HUES48 (cell line): ENCODE measurements around the gene NIT1.

Source experiments
- H3K27ac ChIP-seq: one replicate; pipeline ENCODE4 v1.7.0; 2013; ENCODE audit warnings: low read depth, low read length, inconsistent platforms
- H3K27me3 ChIP-seq: 2 replicates; pipeline ENCODE4 v1.6.1; 2013; ENCODE audit warnings: mild to moderate bottlenecking, low read length; ENCODE audit not compliant: control insufficient read depth, insufficient read depth
- H3K36me3 ChIP-seq: 2 replicates; pipeline ENCODE4 v1.6.1; 2013; ENCODE audit warnings: low read length; ENCODE audit not compliant: control insufficient read depth, insufficient read depth
- H3K4me1 ChIP-seq: 2 replicates; pipeline ENCODE4 v1.6.1; 2013; ENCODE audit warnings: mild to moderate bottlenecking, low read length; ENCODE audit not compliant: control insufficient read depth, insufficient read depth
- H3K4me3 ChIP-seq: 2 replicates; pipeline ENCODE4 v1.5.1; 2013; ENCODE audit warnings: mild to moderate bottlenecking, low read depth, low read length
- H3K9ac ChIP-seq: 2 replicates; pipeline ENCODE4 v1.6.1; 2013; ENCODE audit warnings: mild to moderate bottlenecking, low read depth, low read length, moderate library complexity
- H3K9me3 ChIP-seq: 2 replicates; pipeline ENCODE4 v1.6.1; 2013; ENCODE audit warnings: low read length; ENCODE audit not compliant: control insufficient read depth, insufficient read depth

The NIT1 gene

GRCh38 chr1:161159087-161159912, 41.4 kb downstream of the NIT1 start, which contains the start of gene USP21:
Gene USP21 (plus strand): TSS chr1:161159500. CDS start chr1:161160641, 1,141 bp downstream.
- peak within 1 kb of the TSS; percentile 75 for H3K9ac ChIP-seq
- H3K36me3 ChIP-seq: peaks cover 49% of the 10 kb centered on the region
- H3K9me3 ChIP-seq: no peaks in the 10 kb centered on the region
- H3K4me1 ChIP-seq: peaks cover 3% of the 10 kb centered on the region; the same call in 1 of the 2 replicates
- peak within 1 kb of the TSS; percentile 78 for H3K4me3 ChIP-seq
- H3K27me3 ChIP-seq: no peaks in the 10 kb centered on the region
- peak within 1 kb of the TSS; percentile 83 for H3K27ac ChIP-seq

DNA sequence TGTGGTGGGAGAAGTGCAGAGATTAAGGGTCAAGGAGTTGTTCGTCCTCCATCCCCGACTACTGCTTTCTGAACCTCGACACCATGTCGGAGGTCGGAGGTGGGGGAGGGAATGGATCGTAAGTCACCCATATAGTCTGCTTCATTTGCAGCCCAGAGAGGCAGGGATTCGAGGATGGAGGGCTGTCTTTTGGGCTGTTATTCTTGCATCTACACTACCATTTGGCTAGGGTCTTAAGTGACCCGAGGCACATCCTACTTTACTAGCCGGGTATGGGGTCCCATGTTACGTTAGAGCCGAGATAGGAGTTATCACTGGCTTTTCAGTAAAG, 42.0 kb downstream of the NIT1 start:
- H3K27ac ChIP-seq: peak overlapping the region; percentile 83
- peak overlapping the region; percentile 75 for H3K9ac ChIP-seq
- peak overlapping the region; percentile 78 for H3K4me3 ChIP-seq
- H3K9me3 ChIP-seq: no peaks in the 10 kb centered on the region
- peaks cover 3% of the 10 kb centered on the region; the same call in 1 of the 2 replicates for H3K4me1 ChIP-seq
- H3K36me3 ChIP-seq: peaks cover 53% of the 10 kb centered on the region
- no peaks in the 10 kb centered on the region for H3K27me3 ChIP-seq

GRCh38 chr1:161160671-161161145, 42.8 kb downstream of the NIT1 start:
- Histone ChIP-seq H3K9me3 (no peaks in the 10 kb centered on the region), H3K4me1 (peaks cover 3% of the 10 kb centered on the region; the same call in 1 of the 2 replicates), H3K36me3 (peaks cover 53% of the 10 kb centered on the region), H3K4me3 (no peak overlapping the region), H3K9ac (no peak overlapping the region), H3K27ac (no peak overlapping the region), H3K27me3 (no peaks in the 10 kb centered on the region)

DNA sequence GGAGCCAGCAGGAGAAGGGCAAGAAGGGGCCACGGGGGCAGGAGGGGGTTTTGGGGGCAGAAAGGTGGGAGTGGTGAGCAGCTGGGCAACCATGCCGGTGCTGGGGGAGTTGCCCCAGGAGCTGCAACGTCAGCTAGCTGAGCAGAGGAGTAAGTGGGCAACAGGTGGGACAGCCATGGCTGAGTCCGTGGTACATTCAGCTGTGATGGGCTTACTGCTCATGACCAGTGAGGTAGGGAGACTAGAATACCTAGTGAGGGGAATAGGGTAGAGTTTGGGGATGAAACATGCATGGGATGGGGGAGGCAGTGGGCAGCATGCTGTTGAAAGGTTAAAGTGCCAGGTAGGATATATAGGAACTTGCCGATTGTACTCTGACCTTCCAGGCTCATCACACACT, 43.7 kb downstream of the NIT1 start:
- Histone ChIP-seq H3K4me3 (no peak overlapping the region), H3K4me1 (peaks cover 3% of the 10 kb centered on the region; the same call in 1 of the 2 replicates), H3K9ac (no peak overlapping the region), H3K27ac (no peak overlapping the region), H3K9me3 (no peaks in the 10 kb centered on the region), H3K27me3 (no peaks in the 10 kb centered on the region), H3K36me3 (peaks cover 53% of the 10 kb centered on the region)

GRCh38 chr1:161162052-161162451, 44.1 kb downstream of the NIT1 start:
- Histone ChIP-seq H3K27ac (no peak overlapping the region), H3K4me1 (peaks cover 3% of the 10 kb centered on the region; the same call in 1 of the 2 replicates), H3K9me3 (no peaks in the 10 kb centered on the region), H3K27me3 (no peaks in the 10 kb centered on the region), H3K9ac (no peak overlapping the region), H3K4me3 (no peak overlapping the region), H3K36me3 (peaks cover 50% of the 10 kb centered on the region)

DNA sequence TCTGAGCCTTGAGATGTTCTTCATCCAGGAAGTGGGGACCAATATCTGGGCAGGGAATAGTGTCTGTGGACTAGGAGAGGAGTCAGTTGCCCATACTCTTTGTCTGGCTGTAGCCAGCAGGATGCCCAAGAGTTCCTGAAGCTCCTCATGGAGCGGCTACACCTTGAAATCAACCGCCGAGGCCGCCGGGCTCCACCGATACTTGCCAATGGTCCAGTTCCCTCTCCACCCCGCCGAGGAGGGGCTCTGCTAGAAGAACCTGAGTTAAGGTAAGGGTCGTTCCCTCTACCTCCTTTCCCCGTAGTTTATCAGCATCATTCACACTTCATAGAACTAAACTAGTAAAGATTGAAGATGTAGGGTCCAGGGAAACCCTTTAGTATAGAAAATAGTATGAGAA, 44.9 kb downstream of the NIT1 start:
- Histone ChIP-seq H3K4me3 (no peak overlapping the region), H3K27me3 (no peaks in the 10 kb centered on the region), H3K9me3 (no peaks in the 10 kb centered on the region), H3K4me1 (peaks cover 3% of the 10 kb centered on the region; the same call in 1 of the 2 replicates), H3K9ac (no peak overlapping the region), H3K27ac (no peak overlapping the region), H3K36me3 (peaks cover 42% of the 10 kb centered on the region)

DNA sequence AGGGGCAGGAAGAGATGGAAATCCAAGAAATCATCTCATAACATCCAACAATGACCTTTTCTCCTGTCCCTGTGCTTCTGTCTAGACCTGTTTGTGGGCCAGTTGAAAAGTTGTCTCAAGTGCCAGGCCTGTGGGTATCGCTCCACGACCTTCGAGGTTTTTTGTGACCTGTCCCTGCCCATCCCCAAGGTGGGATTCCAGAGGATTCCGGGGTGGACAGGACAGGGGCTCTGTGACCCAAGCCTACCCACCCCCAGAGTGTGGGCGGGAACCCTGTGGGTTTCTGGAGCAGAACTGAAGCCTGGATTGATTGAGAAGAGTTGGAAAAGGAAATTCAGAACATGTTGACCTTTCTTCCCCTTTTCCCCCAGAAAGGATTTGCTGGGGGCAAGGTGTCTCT, 45.9 kb downstream of the NIT1 start:
- no peak overlapping the region for H3K4me3 ChIP-seq
- H3K9ac ChIP-seq: no peak overlapping the region
- H3K4me1 ChIP-seq: peaks cover 3% of the 10 kb centered on the region; the same call in 1 of the 2 replicates
- H3K27me3 ChIP-seq: no peaks in the 10 kb centered on the region
- H3K36me3 ChIP-seq: peaks cover 35% of the 10 kb centered on the region
- no peaks in the 10 kb centered on the region for H3K9me3 ChIP-seq
- no peak overlapping the region for H3K27ac ChIP-seq

GRCh38 chr1:161164901-161165610, 47.2 kb downstream of the NIT1 start:
- H3K9me3 ChIP-seq: no peaks in the 10 kb centered on the region

GRCh38 chr1:161165742-161166668, 48.1 kb downstream of the NIT1 start, which contains the start of gene PPOX:
Gene PPOX (plus strand): TSS chr1:161166426. CDS start chr1:161166848, 422 bp downstream.
- peak within 1 kb of the TSS; percentile 83 for H3K27ac ChIP-seq
- peak within 1 kb of the TSS; percentile 14; the same call in 1 of the 2 replicates for H3K9ac ChIP-seq
- no peaks in the 10 kb centered on the region for H3K27me3 ChIP-seq
- peaks cover 53% of the 10 kb centered on the region for H3K36me3 ChIP-seq
- no peaks in the 10 kb centered on the region for H3K9me3 ChIP-seq
- H3K4me1 ChIP-seq: no peaks in the 10 kb centered on the region
- peak within 1 kb of the TSS; percentile 69 for H3K4me3 ChIP-seq

More at GRCh38 chr1:161164901-161165610, 47.2 kb downstream of the NIT1 start:
- Histone ChIP-seq H3K36me3 (peaks cover 46% of the 10 kb centered on the region), H3K4me1 (peaks cover 2% of the 10 kb centered on the region; the same call in 1 of the 2 replicates), H3K4me3 (peak overlapping the region; percentile 69), H3K27ac (peak overlapping the region; percentile 83), H3K27me3 (no peaks in the 10 kb centered on the region), H3K9ac (no peak overlapping the region)
